Colonic mucosa (tissue), 4 donors: Measurements from ENCODE around the gene CERS1. TPM values are rescaled to one million over a fixed set of nuclear protein-coding genes. Genes with fewer than 3 reads are reported as not detected.

Experiments
- DNase-seq: peaks from one replicate; pipeline ENCODE4 v3.0.0-alpha.2; 2020
- H3K27ac ChIP-seq: fragments of 200-600 bp; one replicate; pipeline ENCODE4 v1.8.0; 2021
- H3K27me3 ChIP-seq: fragments of 200-600 bp; one replicate; pipeline ENCODE4 v1.8.0; 2021
- H3K36me3 ChIP-seq: fragments of 200-600 bp; one replicate; pipeline ENCODE4 v1.8.0; 2021
- H3K4me1 ChIP-seq: fragments of 200-600 bp; one replicate; pipeline ENCODE4 v1.8.0; 2021; ENCODE audit warnings: mild to moderate bottlenecking
- H3K4me3 ChIP-seq: fragments of 200-600 bp; one replicate; pipeline ENCODE4 v1.8.0; 2021
- H3K9ac ChIP-seq, 2 donors: one replicate each; pipeline ENCODE4 v1.7.0; 2013; ENCODE audit warnings: control low read depth in 2 of 2, low read depth in 2 of 2, low read length in 2 of 2
- H3K9me3 ChIP-seq: fragments of 200-600 bp; one replicate; pipeline ENCODE4 v1.8.0; 2021
- CTCF ChIP-seq: fragments of 200-600 bp; IDR thresholded peaks from one replicate; pipeline ENCODE4 v1.8.0; 2022; ENCODE audit warnings: antibody characterized with exemption, mild to moderate bottlenecking
- intact Hi-C: fragments of 100-400 bp; cut with DNase I; formaldehyde crosslinking; loops from one replicate; pipeline ENCODE4 v1.14.1; 2022
- total RNA-seq, 2 donors: library from RNA; stranded (reverse); fragmentation: NEBNext Ultra II Directional in 1 of 2; extraction: Animal tissue kit (Norgen Biotek cat#: 25700) in 1 of 2; gene quantifications; one replicate each; pipeline ENCODE4 v1.2.1, GENCODE V29; 2021
- donor health status: healthy.
- donor health status: DM: no; HTN: no; CAD: no.
- donor health status: DM: no; HTN: no; CAD: no.

Gene CERS1
- total RNA-seq, result under 1 TPM; 0.15 to 0.58 TPM

GRCh38 chr19:18895824-18896341 is at the start of gene CERS1:
TSS of gene CERS1 (minus strand) at chr19:18896158. CDS start at chr19:18896072, 86 bp downstream.
- peaks cover 5% of the 10 kb centered on the region for H3K4me1 ChIP-seq
- no peak for TF ChIP-seq CTCF
- H3K9ac ChIP-seq, result no peak within 1 kb of the TSS
- no peak within 1 kb of the TSS for H3K27ac ChIP-seq
- H3K9me3 ChIP-seq, result no peaks in the 10 kb centered on the region
- no peaks in the 10 kb centered on the region for H3K36me3 ChIP-seq
- H3K4me3 ChIP-seq, result peak within 1 kb of the TSS; percentile 13
- H3K27me3 ChIP-seq, result peaks cover 27% of the 10 kb centered on the region
- intact Hi-C loops, result no loop called here
- DNase-seq, result no peak

- DNase-seq, result no peak
- no peak overlapping the region for H3K27ac ChIP-seq
- intact Hi-C loops, result no loop called here
- no peaks in the 10 kb centered on the region for H3K9me3 ChIP-seq
- H3K4me1 ChIP-seq, result no peaks in the 10 kb centered on the region
- H3K36me3 ChIP-seq, result no peaks in the 10 kb centered on the region
- no peak for TF ChIP-seq CTCF
- H3K27me3 ChIP-seq, result peaks cover under 1% of the 10 kb centered on the region
- no peak overlapping the region for H3K4me3 ChIP-seq
- no peak overlapping the region for H3K9ac ChIP-seq
Observed at GRCh38 chr19:18945297-18945696, 49.3 kb upstream of the CERS1 start.

- H3K4me1 ChIP-seq, result no peaks in the 10 kb centered on the region
- no peak overlapping the region for H3K9ac ChIP-seq
- no peak for DNase-seq
- H3K27me3 ChIP-seq, result peaks cover 5% of the 10 kb centered on the region
- intact Hi-C loops, result no loop called here
- H3K27ac ChIP-seq, result no peak overlapping the region
- no peak for TF ChIP-seq CTCF
- no peaks in the 10 kb centered on the region for H3K9me3 ChIP-seq
- no peaks in the 10 kb centered on the region for H3K36me3 ChIP-seq
- no peak overlapping the region for H3K4me3 ChIP-seq
Observed at GRCh38 chr19:18943465-18943864, 47.5 kb upstream of the CERS1 start.

- Histone ChIP-seq H3K9ac (no peak overlapping the region), H3K27me3 (peaks cover 5% of the 10 kb centered on the region), H3K36me3 (no peaks in the 10 kb centered on the region), H3K4me3 (no peak overlapping the region), H3K27ac (no peak overlapping the region), H3K9me3 (no peaks in the 10 kb centered on the region), H3K4me1 (no peaks in the 10 kb centered on the region)
- DNase-seq, result no peak
- no peak for TF ChIP-seq CTCF
- intact Hi-C loops, result no loop called here
Observed at GRCh38 chr19:18942692-18943091, 46.7 kb upstream of the CERS1 start.

- intact Hi-C loops, result no loop called here
- Histone ChIP-seq H3K4me1 (no peaks in the 10 kb centered on the region), H3K4me3 (no peak overlapping the region), H3K9me3 (no peaks in the 10 kb centered on the region), H3K27me3 (peaks cover 5% of the 10 kb centered on the region), H3K36me3 (no peaks in the 10 kb centered on the region), H3K9ac (peak overlapping the region in 1 of 2 donors; percentile 56), H3K27ac (no peak overlapping the region)
- DNase-seq, result no peak
- no peak for TF ChIP-seq CTCF
Observed at GRCh38 chr19:18941628-18942354, 45.8 kb upstream of the CERS1 start.
